IPS-18a (cell line): Measurements from ENCODE around the gene AIFM3.
"Not testable (repeated sequence)": the region's sequence is repeated elsewhere in the genome, so short reads cannot be mapped to it uniquely, and the experiment has no call there.

Experiments
- H3K27ac ChIP-seq: one replicate; pipeline ENCODE4 v1.5.1; 2013; ENCODE audit warnings: low read length
- H3K27me3 ChIP-seq: one replicate; pipeline ENCODE4 v1.6.1; 2013; ENCODE audit warnings: mild to moderate bottlenecking, low read length; ENCODE audit not compliant: control insufficient read depth, insufficient read depth
- H3K36me3 ChIP-seq: one replicate; pipeline ENCODE4 v1.6.1; 2013; ENCODE audit warnings: low read depth, low read length; ENCODE audit not compliant: control insufficient read depth
- H3K4me1 ChIP-seq: one replicate; pipeline ENCODE4 v1.6.1; 2013; ENCODE audit warnings: low read depth, low read length; ENCODE audit not compliant: control insufficient read depth
- H3K4me3 ChIP-seq: one replicate; pipeline ENCODE4 v1.5.1; 2013; ENCODE audit warnings: low read length
- H3K9ac ChIP-seq: one replicate; pipeline ENCODE4 v1.6.1; 2013; ENCODE audit warnings: mild to moderate bottlenecking, low read length, moderate library complexity
- H3K9me3 ChIP-seq: one replicate; pipeline ENCODE4 v1.6.1; 2013; ENCODE audit warnings: low read depth, low read length; ENCODE audit not compliant: control insufficient read depth

AIFM3 gene

DNA sequence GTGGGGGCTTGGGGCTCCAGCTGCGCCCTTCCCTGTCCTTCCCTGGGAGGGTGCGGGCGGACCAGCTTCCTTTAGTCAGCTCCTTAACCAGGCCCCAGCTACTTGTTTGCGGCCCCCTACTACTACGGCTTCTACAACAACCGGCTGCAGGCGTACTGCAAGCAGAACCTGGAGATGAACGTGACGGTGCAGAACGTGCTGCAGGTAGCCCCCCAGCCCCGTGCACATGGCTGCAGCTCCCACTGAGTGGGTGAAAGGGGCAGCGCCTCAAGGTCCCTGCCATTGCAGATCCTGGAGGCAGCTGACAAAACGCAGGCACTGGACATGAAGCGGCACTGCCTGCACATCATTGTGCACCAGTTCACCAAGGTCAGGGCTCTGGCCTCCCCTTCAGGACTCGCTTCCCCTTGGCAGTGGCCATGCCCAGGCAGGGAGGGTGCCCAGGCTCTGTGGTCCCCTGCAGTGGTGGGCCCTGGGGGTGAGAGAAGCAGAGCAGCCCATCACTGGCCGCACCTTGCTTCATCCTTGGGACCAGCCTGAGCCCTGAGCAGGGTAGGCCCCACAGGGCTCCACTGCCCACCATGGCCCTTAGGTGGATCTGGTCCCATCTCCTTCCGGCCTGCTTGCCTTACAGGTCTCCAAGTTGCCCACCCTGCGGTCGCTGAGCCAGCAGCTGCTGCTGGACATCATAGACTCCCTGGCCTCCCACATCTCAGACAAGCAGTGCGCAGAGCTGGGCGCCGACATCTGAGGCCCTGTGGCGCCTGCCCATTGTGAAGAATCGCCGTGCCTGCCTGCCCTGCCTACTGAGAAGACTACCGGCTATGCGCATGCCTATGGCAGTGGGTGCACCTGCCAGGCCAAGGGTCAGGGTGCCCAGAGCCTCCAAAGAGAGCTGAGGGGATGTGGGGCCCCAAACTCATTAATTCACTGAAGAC lies 29.8 kb downstream of the AIFM3 start:
- H3K9ac ChIP-seq: no peak overlapping the region
- no peak overlapping the region for H3K4me3 ChIP-seq
- no peaks in the 10 kb centered on the region for H3K9me3 ChIP-seq
- H3K36me3 ChIP-seq: peaks cover 6% of the 10 kb centered on the region
- no peak overlapping the region for H3K27ac ChIP-seq
- peaks cover 7% of the 10 kb centered on the region for H3K4me1 ChIP-seq
- H3K27me3 ChIP-seq: no peaks in the 10 kb centered on the region

DNA sequence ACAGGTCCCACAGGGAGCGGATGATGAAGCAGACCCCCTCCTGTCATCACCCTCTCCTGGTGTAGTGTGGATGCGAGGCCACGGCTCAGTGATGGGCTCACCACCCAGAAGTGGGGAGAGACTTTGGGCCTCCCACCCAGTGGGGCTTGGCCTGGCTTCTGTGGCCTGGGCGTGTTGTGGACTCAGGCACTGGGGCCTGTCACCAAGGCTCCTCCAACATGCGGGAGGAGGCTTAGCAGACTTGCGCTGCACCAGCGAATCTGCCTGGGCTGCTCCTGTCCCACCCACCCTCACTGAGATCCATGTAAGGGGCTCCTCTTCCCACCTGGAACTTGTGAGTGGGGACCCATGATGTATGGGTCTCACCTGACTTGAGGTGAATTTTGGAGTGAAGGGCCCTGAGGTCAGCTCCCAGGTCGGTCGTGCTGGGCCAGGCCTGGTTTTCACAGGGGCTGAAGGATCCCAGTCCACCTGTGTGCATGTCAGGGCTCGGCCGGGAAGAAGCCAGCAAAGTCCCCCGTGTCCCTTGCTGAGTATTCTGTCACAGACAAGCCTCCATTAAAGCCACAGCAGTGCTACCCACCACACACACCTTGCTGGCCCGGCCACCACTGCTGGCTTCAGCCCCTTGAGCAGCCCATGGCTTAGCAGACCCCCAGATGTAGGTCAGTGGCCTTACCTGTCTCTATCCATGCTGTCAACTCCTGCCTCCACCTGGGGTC lies 30.6 kb downstream of the AIFM3 start:
- no peak overlapping the region for H3K9ac ChIP-seq
- peaks cover 7% of the 10 kb centered on the region for H3K4me1 ChIP-seq
- H3K27me3 ChIP-seq: no peaks in the 10 kb centered on the region
- H3K36me3 ChIP-seq: peaks cover 6% of the 10 kb centered on the region
- no peak overlapping the region for H3K4me3 ChIP-seq
- H3K27ac ChIP-seq: no peak overlapping the region
- no peaks in the 10 kb centered on the region for H3K9me3 ChIP-seq

DNA sequence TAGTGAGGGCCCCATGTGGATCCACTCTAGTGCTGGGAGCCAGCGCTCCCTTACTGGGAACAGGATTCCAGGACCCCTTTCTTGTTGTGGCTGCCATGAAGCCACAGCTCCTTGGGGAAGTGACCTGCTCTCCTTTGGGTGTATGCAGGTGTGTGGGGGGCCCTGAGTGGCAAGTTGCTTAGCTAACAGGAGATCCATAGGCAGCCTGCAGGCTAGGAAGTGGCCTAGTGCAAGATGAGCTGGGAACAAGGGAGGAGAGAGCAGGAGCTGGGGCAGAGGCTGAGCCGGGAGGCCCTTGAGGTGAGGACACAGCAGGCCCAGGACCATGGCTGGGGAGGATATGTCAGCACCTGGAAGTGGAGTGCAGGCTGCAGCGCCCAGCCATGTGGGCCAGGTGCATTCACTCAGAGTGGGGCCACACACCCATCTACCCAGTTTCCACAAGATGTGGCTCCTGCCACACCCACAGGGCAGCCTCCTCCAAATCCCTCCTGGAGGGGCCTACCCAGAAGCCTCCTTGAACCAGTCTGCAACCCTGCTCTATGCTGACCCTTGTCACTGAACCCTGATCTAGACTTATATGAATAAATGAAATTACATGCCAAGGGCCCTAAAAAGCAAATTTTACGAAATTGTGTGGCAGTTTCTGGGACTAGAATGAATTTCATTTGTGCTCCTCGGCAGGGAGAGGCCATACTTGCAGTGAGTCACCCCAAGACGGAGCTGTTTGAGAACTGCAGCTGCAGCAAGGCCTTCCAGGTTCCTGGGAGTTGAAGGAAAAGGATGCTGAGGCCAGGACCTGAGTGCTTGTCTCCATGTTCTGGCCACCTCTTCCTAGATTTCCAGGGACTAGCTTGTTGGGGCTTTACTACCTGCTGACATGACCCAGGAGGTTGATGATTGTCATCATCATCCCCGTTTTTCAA lies 31.6 kb downstream of the AIFM3 start:
- Histone ChIP-seq H3K36me3 (peaks cover 4% of the 10 kb centered on the region), H3K9ac (no peak overlapping the region)

DNA sequence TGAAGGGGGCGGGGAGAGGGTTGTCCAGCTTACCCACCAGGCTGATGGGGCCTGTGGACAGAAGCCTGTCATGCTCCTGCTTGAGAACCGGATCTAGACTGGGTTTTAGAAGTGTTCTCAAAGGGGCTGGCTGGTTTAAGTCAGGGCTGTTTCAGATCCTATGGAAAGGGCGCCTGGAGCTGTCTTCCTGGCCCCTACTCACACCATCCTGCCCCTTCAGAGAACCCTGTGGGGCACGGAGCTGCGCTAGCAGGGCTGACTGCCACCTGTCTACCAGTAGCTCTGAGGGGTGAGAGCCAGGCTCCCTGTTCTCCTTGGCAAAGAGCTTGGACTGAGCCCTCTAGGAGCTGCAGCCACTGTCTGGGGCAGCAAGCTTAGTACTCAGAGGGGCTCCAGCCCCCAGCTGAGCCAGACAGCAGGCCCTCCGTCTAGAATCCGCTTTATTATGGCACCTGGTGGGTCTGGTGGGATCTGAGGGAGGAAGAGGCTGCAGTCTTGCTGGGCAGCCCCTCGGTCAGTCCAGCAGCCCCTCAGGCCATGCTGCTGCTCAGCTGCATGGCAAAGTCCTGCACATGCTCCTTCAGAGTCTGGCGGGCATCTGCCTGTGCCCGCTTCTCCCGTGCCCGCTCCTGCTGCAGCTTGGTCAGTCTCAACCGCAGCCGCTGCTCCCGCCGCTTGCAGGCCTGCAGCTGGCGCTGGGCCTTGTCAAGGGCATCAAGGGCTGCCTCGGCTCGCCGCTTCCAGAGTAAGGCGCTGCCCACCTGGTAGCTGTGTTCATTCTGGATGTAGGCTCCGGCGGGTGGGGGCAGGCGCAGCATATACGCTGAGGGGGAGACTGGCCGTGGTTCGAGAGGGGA lies 32.5 kb downstream of the AIFM3 start:
- Histone ChIP-seq H3K9ac (no peak overlapping the region), H3K9me3 (no peaks in the 10 kb centered on the region), H3K27me3 (no peaks in the 10 kb centered on the region), H3K27ac (no peak overlapping the region), H3K4me3 (no peak overlapping the region), H3K36me3 (peaks cover 4% of the 10 kb centered on the region), H3K4me1 (peaks cover 11% of the 10 kb centered on the region)

More for the DNA sequence above, 31.6 kb downstream of the AIFM3 start:
- H3K9me3 ChIP-seq: no peaks in the 10 kb centered on the region
- H3K4me1 ChIP-seq: peaks cover 11% of the 10 kb centered on the region
- H3K4me3 ChIP-seq: no peak overlapping the region
- no peak overlapping the region for H3K27ac ChIP-seq
- no peaks in the 10 kb centered on the region for H3K27me3 ChIP-seq

DNA sequence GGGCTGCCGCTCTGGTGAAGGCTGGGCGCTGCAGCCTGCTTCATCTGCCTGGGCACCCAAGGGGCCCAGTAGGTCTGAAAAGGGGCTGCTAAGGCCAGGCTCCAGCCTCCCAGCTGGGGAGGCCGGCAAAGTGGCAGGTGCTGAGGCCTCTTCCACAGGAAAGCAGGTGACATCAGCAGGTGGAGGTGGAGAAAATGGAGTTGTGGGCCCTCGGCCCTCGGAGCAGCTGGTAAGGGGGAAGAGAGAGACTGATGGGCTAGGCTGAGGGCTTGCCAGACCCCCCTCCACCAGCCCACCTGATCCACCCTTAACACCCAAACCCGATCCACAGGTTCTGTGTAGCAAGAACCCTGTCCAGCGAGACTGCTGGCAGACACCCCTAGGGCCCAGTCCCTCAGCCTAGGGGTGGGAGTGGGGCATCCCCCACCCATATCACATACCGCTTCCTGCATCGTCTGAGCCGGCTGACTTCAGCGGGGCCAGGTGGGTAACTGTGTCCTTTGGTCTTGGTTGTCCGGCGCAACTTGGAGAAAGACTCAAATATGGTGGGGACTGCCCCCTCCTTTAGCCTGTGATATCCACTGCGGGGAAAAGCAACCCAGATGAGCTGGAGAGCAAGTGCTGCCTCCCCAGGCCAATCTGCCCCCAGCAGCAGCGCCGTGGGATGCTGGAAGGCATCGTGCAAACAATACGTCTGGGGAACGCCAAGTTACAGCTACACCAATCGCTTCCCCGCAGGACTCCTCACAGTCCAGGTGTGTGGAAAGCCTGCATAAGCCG lies 33.3 kb downstream of the AIFM3 start:
- Histone ChIP-seq H3K9ac (peak overlapping the region; percentile 77), H3K9me3 (no peaks in the 10 kb centered on the region), H3K4me1 (peaks cover 11% of the 10 kb centered on the region), H3K4me3 (peak overlapping the region; percentile 86), H3K36me3 (peaks cover 4% of the 10 kb centered on the region), H3K27me3 (no peaks in the 10 kb centered on the region), H3K27ac (no peak overlapping the region)

DNA sequence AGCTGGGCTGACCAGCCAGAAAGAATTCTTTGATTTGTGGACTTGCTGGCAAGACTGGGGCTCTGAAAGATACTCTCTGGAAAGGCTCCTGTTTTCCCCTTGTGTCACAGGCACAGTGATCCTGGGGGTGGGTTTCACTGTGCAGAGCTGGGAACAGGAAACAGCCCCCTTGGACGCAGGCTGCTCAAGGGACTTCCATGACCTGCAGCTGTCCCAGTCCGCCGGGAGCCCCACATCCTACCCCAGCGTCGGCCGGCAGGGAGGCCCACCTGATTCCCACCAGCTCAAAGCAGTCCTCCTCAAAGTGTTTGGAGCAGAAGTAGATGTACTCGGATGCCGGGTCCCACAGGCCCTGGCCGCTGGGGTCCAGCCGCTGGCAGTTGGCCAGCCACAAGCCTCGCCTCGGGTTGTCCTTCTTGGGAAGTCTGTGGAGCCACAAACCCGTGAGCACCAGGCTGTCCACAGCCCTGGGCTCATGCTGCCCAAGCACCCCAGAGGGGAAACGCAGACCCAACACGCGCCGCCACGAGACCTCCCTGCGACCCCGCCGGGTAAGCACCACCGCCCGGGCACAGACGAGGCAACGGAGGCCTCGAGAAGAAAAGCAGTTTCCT lies 34.0 kb downstream of the AIFM3 start:
- peaks cover 4% of the 10 kb centered on the region for H3K36me3 ChIP-seq
- peak overlapping the region; percentile 77 for H3K9ac ChIP-seq
- H3K9me3 ChIP-seq: no peaks in the 10 kb centered on the region
- H3K27me3 ChIP-seq: no peaks in the 10 kb centered on the region
- H3K27ac ChIP-seq: no peak overlapping the region
- H3K4me1 ChIP-seq: peaks cover 11% of the 10 kb centered on the region
- H3K4me3 ChIP-seq: peak overlapping the region; percentile 86

DNA sequence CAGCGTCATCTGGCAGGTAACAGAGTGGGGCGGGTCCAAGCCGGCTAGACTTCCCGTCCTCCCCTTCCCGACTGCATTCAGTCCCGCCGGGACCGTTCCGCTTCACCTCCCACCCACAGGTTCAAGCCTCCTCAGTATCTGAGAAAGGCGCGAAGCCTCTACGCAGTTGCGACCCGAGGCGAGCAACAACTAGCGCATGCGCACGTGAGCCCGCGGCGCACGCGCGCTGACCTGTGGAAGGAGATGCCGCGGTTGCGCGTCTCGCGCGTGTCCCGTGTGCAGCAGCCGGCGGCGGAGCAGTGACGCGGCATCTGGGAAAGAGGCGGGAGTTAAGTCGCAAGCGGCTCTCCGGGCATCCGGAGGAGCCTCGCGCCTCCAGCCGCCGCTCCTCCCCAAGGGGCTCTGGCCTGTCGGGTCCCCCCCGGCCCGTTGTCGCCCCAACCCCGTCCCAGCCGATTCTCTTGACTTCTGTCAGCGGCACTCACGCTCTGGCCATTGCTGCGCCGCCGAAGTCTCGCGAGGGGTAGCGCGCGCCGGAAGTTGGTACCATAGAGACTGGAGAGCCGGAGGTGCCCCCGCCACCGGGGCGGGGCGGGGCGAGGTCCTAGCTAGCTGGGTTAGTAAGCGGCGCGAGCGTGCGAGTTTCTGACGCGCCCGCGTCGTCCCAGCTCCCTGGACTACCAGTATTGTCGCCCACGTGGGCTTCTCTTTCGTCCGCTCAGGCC lies 34.7 kb downstream of the AIFM3 start, which contains the start of gene THAP7:
TSS of gene THAP7 (minus strand) at position 518 of the 725 bp plus-strand sequence. CDS start at position 311, 207 bp downstream.
- no peaks in the 10 kb centered on the region for H3K27me3 ChIP-seq
- H3K9ac ChIP-seq: peak within 1 kb of the TSS; percentile 77
- H3K4me1 ChIP-seq: peaks cover 11% of the 10 kb centered on the region
- peaks cover 4% of the 10 kb centered on the region for H3K36me3 ChIP-seq
- H3K27ac ChIP-seq: peak within 1 kb of the TSS; percentile 65
- peak within 1 kb of the TSS; percentile 86 for H3K4me3 ChIP-seq
- H3K9me3 ChIP-seq: no peaks in the 10 kb centered on the region

DNA sequence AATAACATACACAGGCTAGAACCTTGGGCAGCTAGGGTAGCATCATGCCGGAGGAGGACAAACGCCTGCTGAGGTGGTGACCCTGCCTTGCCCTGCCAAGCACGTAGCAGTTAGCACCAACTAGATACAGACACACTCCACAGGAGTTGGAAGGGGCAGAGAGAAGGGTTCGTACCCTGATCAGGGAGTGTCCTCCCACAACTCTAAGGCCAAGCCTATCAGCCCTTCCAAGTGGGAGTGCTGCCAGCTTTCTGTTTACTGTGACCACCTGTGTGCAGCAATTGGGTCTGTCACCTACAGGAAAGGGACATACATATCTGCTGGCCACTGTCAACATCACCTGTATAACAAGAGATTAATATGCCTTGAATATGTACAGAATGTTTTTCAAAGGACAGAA lies 36.7 kb downstream of the AIFM3 start:
- no peak overlapping the region for H3K27ac ChIP-seq
- H3K27me3 ChIP-seq: no peaks in the 10 kb centered on the region
- peaks cover 4% of the 10 kb centered on the region for H3K36me3 ChIP-seq
- H3K4me3 ChIP-seq: no peak overlapping the region
- no peaks in the 10 kb centered on the region for H3K9me3 ChIP-seq
- peaks cover 11% of the 10 kb centered on the region for H3K4me1 ChIP-seq
- H3K9ac ChIP-seq: no peak overlapping the region

DNA sequence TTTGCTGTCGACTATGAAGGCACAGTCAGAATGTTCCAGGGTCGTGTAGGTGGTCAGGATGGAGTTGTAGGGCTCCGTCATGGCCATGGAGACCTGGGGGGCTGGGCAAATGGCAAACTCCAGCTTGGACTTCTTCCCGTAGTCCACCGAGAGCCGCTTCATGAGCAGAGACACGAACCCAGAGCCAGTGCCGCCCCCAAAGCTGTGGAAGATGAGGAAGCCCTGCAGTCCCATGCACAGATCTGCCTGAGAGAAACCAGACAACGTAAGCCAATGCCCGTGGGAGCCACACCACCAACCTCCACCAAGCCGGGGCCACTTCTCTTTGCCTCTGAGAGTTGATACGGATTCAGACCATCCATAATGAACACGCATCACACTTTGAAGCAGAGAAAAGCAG lies 42.2 kb downstream of the AIFM3 start:
- H3K9me3 ChIP-seq: not testable (repeated sequence)
- peaks cover 14% of the 10 kb centered on the region for H3K4me1 ChIP-seq

More for the DNA sequence above, 42.2 kb downstream of the AIFM3 start:
- not testable (repeated sequence) for H3K4me3 ChIP-seq, H3K27me3 ChIP-seq, H3K27ac ChIP-seq, H3K9ac ChIP-seq, H3K36me3 ChIP-seq
